Vagina (tissue), 2 donors: ENCODE data around the gene DHFR2.

Experiments used
- POLR2A ChIP-seq, 2 donors: fragments of 450-650 bp; IDR thresholded peaks; one replicate each; pipeline ENCODE4 v1.6.1; 2017; ENCODE audit warnings: antibody characterized with exemption in 2 of 2, mild to moderate bottlenecking in 2 of 2, moderate library complexity in 2 of 2
- POLR2AphosphoS5 ChIP-seq, 2 donors: sonication (generic); formaldehyde crosslinking; IDR thresholded peaks; one replicate each; pipeline ENCODE4 v1.9.0; 2017; ENCODE audit warnings: antibody characterized with exemption in 2 of 2, mild to moderate bottlenecking in 2 of 2, low read depth in 1 of 2; ENCODE audit not compliant: insufficient read depth in 1 of 2
- TF ChIP-seq, protein P1 (sequence below), 3 experiments: fragments of 450-650 bp in 2 of 3; fragments of 200-600 bp in 1 of 3; sonication (generic) in 1 of 3; IDR thresholded peaks; one replicate each; pipeline ENCODE4 v1.5.1; 2017 to 2019; ENCODE audit warnings: antibody characterized with exemption in 3 of 3, mild to moderate bottlenecking in 2 of 3, moderate library complexity in 2 of 3

DNA sequence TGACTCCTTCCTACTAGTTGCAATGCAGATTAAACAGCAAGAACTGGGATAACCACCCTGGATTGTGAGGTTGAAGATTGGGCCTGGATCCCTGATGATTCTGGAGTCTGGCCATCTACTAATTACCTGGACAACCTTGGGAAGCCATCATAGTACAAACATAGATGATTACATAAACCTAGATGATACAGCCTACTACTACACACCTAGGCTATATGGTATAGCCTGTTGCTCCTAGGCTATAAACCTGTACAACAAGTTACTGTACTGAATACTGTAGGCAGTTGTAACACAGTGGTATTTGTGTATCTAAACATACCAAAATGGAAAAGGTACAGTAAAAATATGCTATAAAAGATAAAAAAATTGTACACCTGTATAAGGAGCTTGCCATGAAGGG is 48.1 kb upstream of the DHFR2 start:
- TF ChIP-seq POLR2A (IDR thresholded peaks at IDR 0.05) (no peak), POLR2AphosphoS5 (IDR thresholded peaks at IDR 0.05; ENCODE audit: insufficient read depth in 1 of 2, low read depth in 1 of 2) (no peak)
- TF ChIP-seq, protein P1, sequence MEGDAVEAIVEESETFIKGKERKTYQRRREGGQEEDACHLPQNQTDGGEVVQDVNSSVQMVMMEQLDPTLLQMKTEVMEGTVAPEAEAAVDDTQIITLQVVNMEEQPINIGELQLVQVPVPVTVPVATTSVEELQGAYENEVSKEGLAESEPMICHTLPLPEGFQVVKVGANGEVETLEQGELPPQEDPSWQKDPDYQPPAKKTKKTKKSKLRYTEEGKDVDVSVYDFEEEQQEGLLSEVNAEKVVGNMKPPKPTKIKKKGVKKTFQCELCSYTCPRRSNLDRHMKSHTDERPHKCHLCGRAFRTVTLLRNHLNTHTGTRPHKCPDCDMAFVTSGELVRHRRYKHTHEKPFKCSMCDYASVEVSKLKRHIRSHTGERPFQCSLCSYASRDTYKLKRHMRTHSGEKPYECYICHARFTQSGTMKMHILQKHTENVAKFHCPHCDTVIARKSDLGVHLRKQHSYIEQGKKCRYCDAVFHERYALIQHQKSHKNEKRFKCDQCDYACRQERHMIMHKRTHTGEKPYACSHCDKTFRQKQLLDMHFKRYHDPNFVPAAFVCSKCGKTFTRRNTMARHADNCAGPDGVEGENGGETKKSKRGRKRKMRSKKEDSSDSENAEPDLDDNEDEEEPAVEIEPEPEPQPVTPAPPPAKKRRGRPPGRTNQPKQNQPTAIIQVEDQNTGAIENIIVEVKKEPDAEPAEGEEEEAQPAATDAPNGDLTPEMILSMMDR (IDR thresholded peaks at IDR 0.05) = no peak
